GM12865 (cell line): ENCODE measurements around the gene SH3TC1.

Experiments used
- DNase-seq: peaks from one replicate; pipeline ENCODE4 v3.0.0; 2010; ENCODE audit warnings: low read depth
- H3K4me3 ChIP-seq: 2 replicates; pipeline ENCODE4 v1.5.1; 2011; ENCODE audit warnings: mild to moderate bottlenecking, low read depth, low read length, control low read depth
- TF ChIP-seq, protein P1 (sequence below): IDR thresholded peaks from 2 replicates; pipeline ENCODE4 v1.5.1; 2011; ENCODE audit warnings: low read length, control low read depth, low read depth, inconsistent platforms; ENCODE audit not compliant: insufficient read depth; ENCODE audit errors: missing control alignments

SH3TC1 gene

GRCh38 chr4:8204576-8205227 is 5.6 kb downstream of the SH3TC1 start:
- DNase-seq = no peak
- no peak overlapping the region for H3K4me3 ChIP-seq
- TF ChIP-seq, protein P1, sequence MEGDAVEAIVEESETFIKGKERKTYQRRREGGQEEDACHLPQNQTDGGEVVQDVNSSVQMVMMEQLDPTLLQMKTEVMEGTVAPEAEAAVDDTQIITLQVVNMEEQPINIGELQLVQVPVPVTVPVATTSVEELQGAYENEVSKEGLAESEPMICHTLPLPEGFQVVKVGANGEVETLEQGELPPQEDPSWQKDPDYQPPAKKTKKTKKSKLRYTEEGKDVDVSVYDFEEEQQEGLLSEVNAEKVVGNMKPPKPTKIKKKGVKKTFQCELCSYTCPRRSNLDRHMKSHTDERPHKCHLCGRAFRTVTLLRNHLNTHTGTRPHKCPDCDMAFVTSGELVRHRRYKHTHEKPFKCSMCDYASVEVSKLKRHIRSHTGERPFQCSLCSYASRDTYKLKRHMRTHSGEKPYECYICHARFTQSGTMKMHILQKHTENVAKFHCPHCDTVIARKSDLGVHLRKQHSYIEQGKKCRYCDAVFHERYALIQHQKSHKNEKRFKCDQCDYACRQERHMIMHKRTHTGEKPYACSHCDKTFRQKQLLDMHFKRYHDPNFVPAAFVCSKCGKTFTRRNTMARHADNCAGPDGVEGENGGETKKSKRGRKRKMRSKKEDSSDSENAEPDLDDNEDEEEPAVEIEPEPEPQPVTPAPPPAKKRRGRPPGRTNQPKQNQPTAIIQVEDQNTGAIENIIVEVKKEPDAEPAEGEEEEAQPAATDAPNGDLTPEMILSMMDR = no peak

DNA sequence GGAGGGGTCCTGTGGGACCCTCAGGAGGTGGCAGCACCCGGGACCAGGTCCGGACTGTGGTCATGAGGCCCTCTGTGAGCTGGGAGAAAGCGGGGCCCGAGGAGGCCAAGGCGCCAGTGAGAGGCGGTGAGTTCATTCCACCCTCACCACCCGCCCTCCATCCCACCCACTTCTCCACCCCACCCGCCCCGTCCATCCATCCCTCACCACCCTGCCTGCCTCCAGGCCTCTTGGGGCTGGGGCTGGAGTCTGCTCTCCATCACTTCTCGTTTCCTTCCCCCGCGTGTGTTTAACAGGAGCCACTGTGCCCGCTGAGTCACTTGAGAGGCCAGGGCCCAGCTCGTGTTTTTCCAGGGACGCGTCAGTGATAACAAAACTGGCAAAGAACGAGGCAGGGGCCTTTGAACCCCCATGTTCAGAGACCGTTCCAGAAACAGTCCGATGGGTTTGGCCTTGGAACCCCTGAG is 6.2 kb downstream of the SH3TC1 start:
- DNase-seq = no peak
- TF ChIP-seq, protein P1 = no peak
- H3K4me3 ChIP-seq = no peak overlapping the region

- DNase-seq = peak; percentile 21
- TF ChIP-seq, protein P1 = no peak
- H3K4me3 ChIP-seq = no peak overlapping the region
These were observed 6.9 kb downstream of the SH3TC1 start for GRCh38 chr4:8205749-8206611.

GRCh38 chr4:8207314-8207713 is 8.2 kb downstream of the SH3TC1 start:
- TF ChIP-seq, protein P1 = no peak
- DNase-seq = no peak
- no peak overlapping the region for H3K4me3 ChIP-seq

- H3K4me3 ChIP-seq = no peak overlapping the region
- DNase-seq = no peak
- TF ChIP-seq, protein P1 = no peak
These were observed 9.5 kb downstream of the SH3TC1 start for GRCh38 chr4:8208565-8208964.

GRCh38 chr4:8209181-8209874 is 10.2 kb downstream of the SH3TC1 start:
- no peak for DNase-seq
- TF ChIP-seq, protein P1 = no peak
- no peak overlapping the region for H3K4me3 ChIP-seq
